Erythroblast (primary cell): ENCODE data around the gene PTGES.

Experiments used
- GATA1 ChIP-seq: IDR thresholded peaks from 2 replicates; pipeline ENCODE4 v1.6.1; 2011; ENCODE audit warnings: low read depth, mild to moderate bottlenecking, control low read depth, low read length, moderate library complexity
- POLR2A ChIP-seq: IDR thresholded peaks from 2 replicates; pipeline ENCODE4 v1.6.1; 2011; ENCODE audit warnings: mild to moderate bottlenecking, low read length

GRCh38 chr9:129798973-129799372 is 46.1 kb upstream of the PTGES start:
- TF ChIP-seq POLR2A, result no peak
- TF ChIP-seq GATA1, result no peak
